ES-I3 (cell line): ENCODE data around the gene MMP3.

Experiments
- H3K36me3 ChIP-seq: 2 replicates; pipeline ENCODE4 v1.6.1; 2013; ENCODE audit warnings: mild to moderate bottlenecking, low read length, control low read depth, moderate library complexity; ENCODE audit not compliant: insufficient read depth
- H3K4me1 ChIP-seq: 2 replicates; pipeline ENCODE4 v1.6.1; 2013; ENCODE audit warnings: mild to moderate bottlenecking, control low read depth, low read length; ENCODE audit not compliant: insufficient read depth
- H3K9ac ChIP-seq: 2 replicates; pipeline ENCODE4 v1.6.1; 2013; ENCODE audit warnings: low read depth, mild to moderate bottlenecking, low read length, moderate library complexity
- H3K9me3 ChIP-seq: 2 replicates; pipeline ENCODE4 v1.6.1; 2013; ENCODE audit warnings: mild to moderate bottlenecking, low read length, moderate library complexity; ENCODE audit not compliant: control insufficient read depth, insufficient read depth

MMP3 gene

GRCh38 chr11:102813484-102813883, 29.9 kb downstream of the MMP3 start:
- no peaks in the 10 kb centered on the region for H3K9me3 ChIP-seq
- H3K36me3 ChIP-seq, result no peaks in the 10 kb centered on the region
- H3K9ac ChIP-seq, result no peak overlapping the region
- no peaks in the 10 kb centered on the region for H3K4me1 ChIP-seq

GRCh38 chr11:102812188-102812587, 31.2 kb downstream of the MMP3 start:
- Histone ChIP-seq H3K36me3 (no peaks in the 10 kb centered on the region), H3K4me1 (no peaks in the 10 kb centered on the region), H3K9ac (no peak overlapping the region), H3K9me3 (no peaks in the 10 kb centered on the region)

- Histone ChIP-seq H3K9ac (no peak overlapping the region), H3K36me3 (no peaks in the 10 kb centered on the region)
Measured at GRCh38 chr11:102810950-102811660, 32.3 kb downstream of the MMP3 start.

GRCh38 chr11:102809971-102810370, 33.4 kb downstream of the MMP3 start:
- Histone ChIP-seq H3K9me3 (no peaks in the 10 kb centered on the region), H3K36me3 (no peaks in the 10 kb centered on the region), H3K4me1 (0 out of 2 replicates have a peak, but pooled peaks cover 4% of the 10 kb centered on the region), H3K9ac (no peak overlapping the region)

More at GRCh38 chr11:102810950-102811660, 32.3 kb downstream of the MMP3 start:
- 0 out of 2 replicates have a peak, but pooled peaks cover 4% of the 10 kb centered on the region for H3K4me1 ChIP-seq
- H3K9me3 ChIP-seq, result no peaks in the 10 kb centered on the region

- Histone ChIP-seq H3K4me1 (0 out of 2 replicates have a peak, but pooled peaks cover 4% of the 10 kb centered on the region), H3K9ac (peak overlapping the region; percentile 29; the same call in 1 of the 2 replicates), H3K9me3 (no peaks in the 10 kb centered on the region), H3K36me3 (no peaks in the 10 kb centered on the region)
Measured at GRCh38 chr11:102807921-102808320, 35.5 kb downstream of the MMP3 start.

- 0 out of 2 replicates have a peak, but pooled peaks cover 4% of the 10 kb centered on the region for H3K4me1 ChIP-seq
- no peaks in the 10 kb centered on the region for H3K9me3 ChIP-seq
- no peaks in the 10 kb centered on the region for H3K36me3 ChIP-seq
- no peak overlapping the region for H3K9ac ChIP-seq
Measured at GRCh38 chr11:102806296-102806695, 37.1 kb downstream of the MMP3 start.

- no peak overlapping the region for H3K9ac ChIP-seq
- no peaks in the 10 kb centered on the region for H3K36me3 ChIP-seq
- no peaks in the 10 kb centered on the region for H3K9me3 ChIP-seq
- H3K4me1 ChIP-seq, result 0 out of 2 replicates have a peak, but pooled peaks cover 4% of the 10 kb centered on the region
Measured at GRCh38 chr11:102802341-102802740, 41.1 kb downstream of the MMP3 start.

- Histone ChIP-seq H3K9me3 (no peaks in the 10 kb centered on the region), H3K9ac (no peak overlapping the region), H3K36me3 (no peaks in the 10 kb centered on the region), H3K4me1 (no peaks in the 10 kb centered on the region)
Measured at GRCh38 chr11:102800767-102801166, 42.6 kb downstream of the MMP3 start.

- H3K4me1 ChIP-seq, result no peaks in the 10 kb centered on the region
- no peak overlapping the region for H3K9ac ChIP-seq
- no peaks in the 10 kb centered on the region for H3K9me3 ChIP-seq
- H3K36me3 ChIP-seq, result no peaks in the 10 kb centered on the region
Measured at GRCh38 chr11:102799681-102800340, 43.6 kb downstream of the MMP3 start.

GRCh38 chr11:102798012-102798746, 45.2 kb downstream of the MMP3 start, which contains the start of gene MMP1:
TSS of gene MMP1 (minus strand) at chr11:102798160. CDS start at chr11:102798092, 68 bp downstream.
- Histone ChIP-seq H3K9me3 (no peaks in the 10 kb centered on the region), H3K4me1 (peaks cover 5% of the 10 kb centered on the region; the same call in 1 of the 2 replicates), H3K36me3 (no peaks in the 10 kb centered on the region), H3K9ac (no peak within 1 kb of the TSS)

- H3K36me3 ChIP-seq, result no peaks in the 10 kb centered on the region
- H3K4me1 ChIP-seq, result peaks cover 5% of the 10 kb centered on the region; the same call in 1 of the 2 replicates
- H3K9ac ChIP-seq, result no peak overlapping the region
- no peaks in the 10 kb centered on the region for H3K9me3 ChIP-seq
Measured at GRCh38 chr11:102794382-102794781, 49.0 kb downstream of the MMP3 start.

GRCh38 chr11:102793677-102794290, 49.6 kb downstream of the MMP3 start:
- Histone ChIP-seq H3K9ac (no peak overlapping the region), H3K4me1 (peaks cover 5% of the 10 kb centered on the region; the same call in 1 of the 2 replicates), H3K36me3 (no peaks in the 10 kb centered on the region), H3K9me3 (no peaks in the 10 kb centered on the region)

- Histone ChIP-seq H3K9ac (no peak overlapping the region), H3K4me1 (peaks cover 5% of the 10 kb centered on the region; the same call in 1 of the 2 replicates)
Measured at GRCh38 chr11:102792604-102793003, 50.8 kb downstream of the MMP3 start.

More at GRCh38 chr11:102792604-102793003, 50.8 kb downstream of the MMP3 start:
- no peaks in the 10 kb centered on the region for H3K9me3 ChIP-seq
- no peaks in the 10 kb centered on the region for H3K36me3 ChIP-seq
